Adrenal gland (tissue), 12 donors: ENCODE results near the gene TEX30. TPM values are rescaled to one million over a fixed set of nuclear protein-coding genes. Genes with fewer than 3 reads are reported as not detected.
"Not testable (repeated sequence)": the region's sequence is repeated elsewhere in the genome, so short reads cannot be mapped to it uniquely, and the experiment has no call there.

Experiments used
- DNase-seq, 7 donors: peaks; one replicate each; pipeline ENCODE4 v3.0.0-alpha.2; 2019 to 2020
- H3K27ac ChIP-seq, 5 donors: fragments of 200-600 bp; sonication (generic) in 4 of 5; 1 replicate in 3 of 5; 2 replicates in 2 of 5; pipeline versions ENCODE4 v1.5.1 to v1.8.0; 2016 to 2020; ENCODE audit warnings: mild to moderate bottlenecking in 1 of 5
- H3K27me3 ChIP-seq: fragments of 200-600 bp; 2 replicates; pipeline ENCODE4 v1.8.0; 2021
- H3K36me3 ChIP-seq, 2 donors: fragments of 200-600 bp; replicated peaks in 1 of 2; 1 replicate in 1 of 2; 2 replicates in 1 of 2; pipeline versions ENCODE4 v1.5.1 to v1.8.0; 2018 to 2022
- H3K4me1 ChIP-seq, 2 donors: fragments of 200-600 bp; replicated peaks in 1 of 2; 1 replicate in 1 of 2; 2 replicates in 1 of 2; pipeline versions ENCODE4 v1.5.1 to v1.8.0; 2018 to 2021
- H3K4me3 ChIP-seq, 4 donors: fragments of 200-600 bp; sonication (generic) in 3 of 4; one replicate each; pipeline ENCODE4 v1.5.1; 2016 to 2018
- H3K9me3 ChIP-seq, 3 donors: fragments of 200-600 bp; sonication (generic) in 1 of 3; replicated peaks in 1 of 3; 1 replicate in 2 of 3; 2 replicates in 1 of 3; pipeline versions ENCODE4 v1.5.1 to v1.8.0; 2016 to 2021
- POLR2A ChIP-seq, 2 donors: fragments of 450-650 bp; IDR thresholded peaks; one replicate each; pipeline ENCODE4 v1.6.1; 2017; ENCODE audit warnings: antibody characterized with exemption in 2 of 2, mild to moderate bottlenecking in 2 of 2, moderate library complexity in 1 of 2
- WGBS, 4 donors: extraction: QIAGEN DNeasy Blood & Tissue Kit in 2 of 4; methylation state at CpG; one replicate each; pipeline versions ENCODE4 v1.1.5 to v1.1.7; 2013 to 2017; 5-methylcytosine and 5-hydroxymethylcytosine counted together
- intact Hi-C, 2 donors: fragments of 100-400 bp; cut with DNase I; formaldehyde crosslinking; loops; one replicate each; pipeline versions ENCODE4 v1.14.1 to v1.15.0; 2022 to 2023
- polyA plus RNA-seq, 3 donors: library from polyadenylated mRNA; stranded (reverse); fragments of 200-250 nt in 2 of 3; fragments of 350-450 nt in 1 of 3; fragmentation: Illumina TruSeq in 1 of 3; extraction: RNeasy Lipid Tissue Mini Kit (QIAGEN cat#74804) in 1 of 3; gene quantifications; one replicate each; pipeline ENCODE4 v1.2.3, GENCODE V29; 2013 to 2014
- total RNA-seq, 9 donors: library from RNA; depleted of rRNA in 4 of 9; stranded (reverse); fragments of >200 nt in 4 of 9; fragments of 120-200 nt in 1 of 9; fragmentation: NEBNext Ultra II Directional in 1 of 9; extraction: Animal tissue kit (Norgen Biotek cat#: 25700) in 1 of 9; gene quantifications; one replicate each; pipeline versions ENCODE4 v1.1.0 to v1.2.4, GENCODE V29; 2013 to 2023
- TF ChIP-seq, protein P1 (sequence below), 6 experiments: fragments of 450-650 bp in 4 of 6; fragments of 200-600 bp in 2 of 6; sonication (generic) in 1 of 6; IDR thresholded peaks; 1 replicate in 5 of 6; 2 replicates in 1 of 6; pipeline versions ENCODE4 v1.5.1 to v1.8.0; 2016 to 2021; ENCODE audit warnings: antibody characterized with exemption in 6 of 6, mild to moderate bottlenecking in 2 of 6, moderate library complexity in 1 of 6
- donor health status: healthy with polysubstance abuse.
- donor health status: Bipolar disorder and iron deficiency.
- donor health status: DM: yes; HTN: yes; CAD: no.
- donor health status: DM: no; HTN: no; CAD: no.
- donor health status: DM: no; HTN: no; CAD: no.
- donor health status: DM: yes; HTN: yes; CAD: no.

The TEX30 gene
- total and polyA plus RNA-seq, 12 donors: 4.5 to 13.1 (median 7.9) TPM

DNA sequence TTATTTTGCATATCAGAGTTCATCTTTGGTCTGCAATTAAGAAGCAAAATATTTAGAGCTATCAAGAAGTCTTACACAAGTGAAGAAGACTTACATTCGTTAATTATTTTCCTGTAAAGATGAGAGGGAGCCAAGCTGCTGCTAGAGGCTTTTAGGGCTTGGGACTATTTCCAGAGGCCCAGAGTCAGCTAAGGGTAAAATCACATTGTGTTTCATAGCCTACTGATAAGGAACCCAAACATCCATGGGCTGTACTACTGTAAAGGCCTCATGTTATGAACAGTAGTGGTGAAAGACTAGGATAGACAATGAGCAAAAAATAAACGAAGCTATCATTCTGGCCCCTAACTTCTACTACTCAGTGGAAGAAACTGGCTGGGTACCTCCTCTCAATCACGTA is 10.9 kb upstream of the TEX30 start:
- no peak for TF ChIP-seq POLR2A (IDR thresholded peaks at IDR 0.05)
- TF ChIP-seq, protein P1, sequence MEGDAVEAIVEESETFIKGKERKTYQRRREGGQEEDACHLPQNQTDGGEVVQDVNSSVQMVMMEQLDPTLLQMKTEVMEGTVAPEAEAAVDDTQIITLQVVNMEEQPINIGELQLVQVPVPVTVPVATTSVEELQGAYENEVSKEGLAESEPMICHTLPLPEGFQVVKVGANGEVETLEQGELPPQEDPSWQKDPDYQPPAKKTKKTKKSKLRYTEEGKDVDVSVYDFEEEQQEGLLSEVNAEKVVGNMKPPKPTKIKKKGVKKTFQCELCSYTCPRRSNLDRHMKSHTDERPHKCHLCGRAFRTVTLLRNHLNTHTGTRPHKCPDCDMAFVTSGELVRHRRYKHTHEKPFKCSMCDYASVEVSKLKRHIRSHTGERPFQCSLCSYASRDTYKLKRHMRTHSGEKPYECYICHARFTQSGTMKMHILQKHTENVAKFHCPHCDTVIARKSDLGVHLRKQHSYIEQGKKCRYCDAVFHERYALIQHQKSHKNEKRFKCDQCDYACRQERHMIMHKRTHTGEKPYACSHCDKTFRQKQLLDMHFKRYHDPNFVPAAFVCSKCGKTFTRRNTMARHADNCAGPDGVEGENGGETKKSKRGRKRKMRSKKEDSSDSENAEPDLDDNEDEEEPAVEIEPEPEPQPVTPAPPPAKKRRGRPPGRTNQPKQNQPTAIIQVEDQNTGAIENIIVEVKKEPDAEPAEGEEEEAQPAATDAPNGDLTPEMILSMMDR (IDR thresholded peaks at IDR 0.05): no peak
- no peak overlapping the region for H3K4me3 ChIP-seq
- H3K27ac ChIP-seq: no peak overlapping the region
- H3K4me1 ChIP-seq: no peaks in the 10 kb centered on the region
- DNase-seq: no peak
- WGBS, 4 donors: 77 to 88% (median 80%) methylated on average over 3 of the region's 3 CpGs
- H3K36me3 ChIP-seq: peaks cover 0 to 8% of the 10 kb centered on the region in 2 donors
- intact Hi-C loops: no loop called here
- H3K9me3 ChIP-seq: no peaks in the 10 kb centered on the region
- H3K27me3 ChIP-seq: no peaks in the 10 kb centered on the region

DNA sequence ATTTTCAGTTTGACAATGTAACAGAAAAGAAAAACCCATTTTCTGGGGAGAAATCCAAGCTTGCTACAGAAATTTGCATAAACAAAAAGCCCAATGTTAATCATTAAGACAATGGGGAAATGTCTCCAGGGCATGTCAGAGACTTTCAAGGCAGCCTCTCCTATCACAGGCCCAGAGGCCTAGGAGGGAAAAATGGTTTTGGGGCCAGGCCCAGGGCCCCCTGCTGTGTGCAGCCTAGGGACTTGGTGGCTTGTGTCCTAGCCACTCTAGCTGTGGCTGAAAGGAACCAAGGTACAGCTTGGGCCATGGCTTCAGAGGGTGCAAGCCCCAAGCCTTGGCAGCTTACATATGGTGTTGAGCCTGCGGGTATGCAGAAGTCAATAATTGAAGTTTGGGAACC is 8.0 kb upstream of the TEX30 start:
- TF ChIP-seq POLR2A (IDR thresholded peaks at IDR 0.05): no peak
- intact Hi-C loops: no loop called here
- H3K27me3 ChIP-seq: no peaks in the 10 kb centered on the region
- no peak for DNase-seq
- no peaks in the 10 kb centered on the region for H3K4me1 ChIP-seq
- no peak overlapping the region for H3K4me3 ChIP-seq
- WGBS, 4 donors: 97 to 100% (median 98%) methylated on average over 1 of the region's 1 CpG; no CpG with 5 or more reads in 1 of the 4 donors
- no peaks in the 10 kb centered on the region for H3K36me3 ChIP-seq
- no peaks in the 10 kb centered on the region for H3K9me3 ChIP-seq
- no peak overlapping the region for H3K27ac ChIP-seq

DNA sequence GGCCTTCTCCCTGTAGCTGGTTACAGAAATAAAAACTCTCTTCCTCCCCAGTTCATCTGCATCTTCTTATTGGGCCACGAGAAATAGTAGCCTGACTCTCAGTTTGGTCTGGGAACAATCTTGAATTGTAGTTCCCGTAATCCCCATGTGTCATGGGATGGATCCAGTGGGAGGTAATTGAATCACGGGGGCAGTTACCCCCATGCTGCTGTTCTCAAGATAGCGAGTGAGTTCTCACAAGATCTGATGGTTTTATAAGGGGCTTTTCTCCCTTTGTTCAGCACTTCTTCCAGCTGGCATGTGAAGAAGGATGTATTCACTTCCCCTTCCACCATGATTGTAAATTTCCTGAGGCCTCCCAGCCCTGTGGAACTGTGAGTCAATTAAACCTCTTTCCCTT is 7.1 kb upstream of the TEX30 start:
- H3K36me3 ChIP-seq, H3K9me3 ChIP-seq, H3K27ac ChIP-seq, H3K4me1 ChIP-seq, H3K4me3 ChIP-seq, DNase-seq, H3K27me3 ChIP-seq, intact Hi-C loops: not testable (repeated sequence)
- WGBS, 4 donors: 78 to 93% (median 85%) methylated on average over 4 of the region's 4 CpGs

DNA sequence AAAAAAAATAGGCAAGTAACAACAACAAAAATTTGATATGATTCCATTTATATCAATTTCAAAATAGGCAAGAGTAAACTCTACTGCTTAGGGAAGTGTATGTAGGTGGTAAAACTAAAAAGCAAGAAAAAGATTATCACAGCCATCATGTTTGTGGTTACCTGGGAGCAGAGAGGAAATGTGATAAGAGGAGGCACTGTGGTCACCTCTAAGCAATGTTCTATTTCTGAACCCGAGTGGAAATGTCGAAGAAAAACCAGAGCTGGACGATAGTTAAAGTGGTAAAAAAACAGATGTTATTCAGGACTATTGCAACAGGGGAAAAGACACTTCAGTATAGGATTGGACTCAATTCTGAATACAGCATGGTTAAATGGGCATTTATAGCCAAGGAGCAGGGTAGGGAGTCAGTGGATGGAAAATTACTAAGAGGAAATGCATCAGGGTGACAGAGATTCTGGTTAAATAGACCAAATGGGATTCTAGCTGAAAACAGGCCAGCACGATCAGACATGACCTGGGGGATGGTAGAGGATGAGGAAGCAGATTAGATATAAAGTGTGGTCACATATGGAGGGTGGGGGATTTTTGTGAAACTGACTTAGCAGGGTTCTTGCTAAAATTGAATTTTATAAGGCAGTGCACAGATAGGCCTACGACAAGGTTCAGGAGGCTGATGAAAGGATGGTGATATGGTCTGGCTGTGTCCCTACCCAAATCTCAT is 6.0 kb upstream of the TEX30 start:
- TF ChIP-seq, protein P1 (IDR thresholded peaks at IDR 0.05): no peak
- TF ChIP-seq POLR2A (IDR thresholded peaks at IDR 0.05): no peak
- Histone ChIP-seq H3K4me3 (no peak overlapping the region), H3K9me3 (no peaks in the 10 kb centered on the region), H3K27me3 (no peaks in the 10 kb centered on the region), H3K4me1 (no peaks in the 10 kb centered on the region), H3K36me3 (no peaks in the 10 kb centered on the region), H3K27ac (no peak overlapping the region)
- WGBS, 4 donors: 66 to 75% (median 69%) methylated on average over 5 of the region's 5 CpGs
- intact Hi-C loops: no loop called here
- no peak for DNase-seq

DNA sequence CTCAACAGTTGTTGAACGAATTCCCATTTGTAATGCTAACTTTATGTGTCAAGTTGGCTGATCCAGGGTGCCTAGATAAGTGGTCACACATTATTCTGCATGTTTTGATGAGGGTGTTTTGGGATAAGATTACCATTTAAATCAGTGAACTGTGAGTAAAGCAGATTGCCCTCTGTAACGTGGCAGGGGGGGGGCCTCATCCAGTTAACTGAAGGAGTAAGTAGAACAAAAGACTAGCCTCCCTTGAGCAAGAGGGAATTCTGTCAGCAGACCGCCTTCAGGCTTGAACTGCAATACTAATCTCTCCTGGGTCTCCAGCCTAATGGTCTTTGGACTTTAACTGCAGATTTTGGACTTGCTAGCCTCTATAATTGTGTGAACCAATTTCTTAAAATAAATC is 4.2 kb upstream of the TEX30 start:
- no peaks in the 10 kb centered on the region for H3K9me3 ChIP-seq
- DNase-seq: no peak

More for the DNA sequence above, 4.2 kb upstream of the TEX30 start:
- intact Hi-C loops: no loop called here
- H3K36me3 ChIP-seq: no peaks in the 10 kb centered on the region
- H3K4me1 ChIP-seq: peaks cover 0 to 3% of the 10 kb centered on the region in 2 donors
- WGBS, 4 donors: 80 to 85% (median 84%) methylated on average over 3 of the region's 3 CpGs
- no peak overlapping the region for H3K27ac ChIP-seq
- no peaks in the 10 kb centered on the region for H3K27me3 ChIP-seq
- no peak overlapping the region for H3K4me3 ChIP-seq
- TF ChIP-seq, protein P1 (IDR thresholded peaks at IDR 0.05): no peak
- no peak for TF ChIP-seq POLR2A (IDR thresholded peaks at IDR 0.05)
